ENCODE results near the gene EXOC6B. TPM values are rescaled to one million over a fixed set of nuclear protein-coding genes. Genes with fewer than 3 reads are reported as not detected.

Gene EXOC6B
- total RNA-seq, result 1 to 10 TPM; 6.8 to 7.6 TPM

- Mint-ChIP-seq H3K27me3 (peaks cover 6% of the 10 kb centered on the region), H3K27ac (peak within 1 kb of the TSS; percentile 56)
Measured at GRCh38 chr2:72825257-72826155, at the start of gene EXOC6B. TSS of gene EXOC6B (minus strand) at chr2:72826033.

GRCh38 chr2:72871880-72872279, 46.0 kb upstream of the EXOC6B start:
- DNase-seq, result no peak
- no peak overlapping the region for H3K27ac Mint-ChIP-seq
- no peaks in the 10 kb centered on the region for H3K4me1 Mint-ChIP-seq
- H3K9me3 Mint-ChIP-seq, result peaks cover 5% of the 10 kb centered on the region
- no peak overlapping the region for H3K4me3 Mint-ChIP-seq
- H3K36me3 Mint-ChIP-seq, result no peaks in the 10 kb centered on the region
- peaks cover 58% of the 10 kb centered on the region for H3K27me3 Mint-ChIP-seq

More at GRCh38 chr2:72825257-72826155, at the start of gene EXOC6B:
- peak within 1 kb of the TSS; percentile 89 for H3K4me3 Mint-ChIP-seq
- peaks cover 30% of the 10 kb centered on the region for H3K4me1 Mint-ChIP-seq
- peak; percentile 87 for DNase-seq
- H3K9me3 Mint-ChIP-seq, result no peaks in the 10 kb centered on the region
- peaks cover 12% of the 10 kb centered on the region for H3K36me3 Mint-ChIP-seq

GRCh38 chr2:72871060-72871459, 45.2 kb upstream of the EXOC6B start:
- Mint-ChIP-seq H3K9me3 (peaks cover 5% of the 10 kb centered on the region), H3K27me3 (peaks cover 61% of the 10 kb centered on the region), H3K4me3 (no peak overlapping the region), H3K36me3 (no peaks in the 10 kb centered on the region), H3K4me1 (no peaks in the 10 kb centered on the region), H3K27ac (no peak overlapping the region)
- no peak for DNase-seq

- peak; percentile 36 for DNase-seq
- H3K4me3 Mint-ChIP-seq, result no peak overlapping the region
Measured at GRCh38 chr2:72864500-72864899, 38.7 kb upstream of the EXOC6B start.

GRCh38 chr2:72863046-72863445, 37.2 kb upstream of the EXOC6B start:
- DNase-seq, result no peak
- Mint-ChIP-seq H3K4me1 (peaks cover 9% of the 10 kb centered on the region), H3K9me3 (no peaks in the 10 kb centered on the region), H3K27ac (no peak overlapping the region), H3K36me3 (no peaks in the 10 kb centered on the region), H3K27me3 (peaks cover 56% of the 10 kb centered on the region), H3K4me3 (no peak overlapping the region)

More at GRCh38 chr2:72864500-72864899, 38.7 kb upstream of the EXOC6B start:
- Mint-ChIP-seq H3K36me3 (no peaks in the 10 kb centered on the region), H3K27ac (no peak overlapping the region), H3K4me1 (peaks cover 9% of the 10 kb centered on the region), H3K27me3 (peaks cover 62% of the 10 kb centered on the region), H3K9me3 (no peaks in the 10 kb centered on the region)

- Mint-ChIP-seq H3K27me3 (peaks cover 57% of the 10 kb centered on the region), H3K27ac (no peak overlapping the region)
Measured at GRCh38 chr2:72862239-72862988, 36.6 kb upstream of the EXOC6B start.

GRCh38 chr2:72859831-72860262, 34.0 kb upstream of the EXOC6B start:
- DNase-seq, result peak; percentile 47
- Mint-ChIP-seq H3K27me3 (peaks cover 59% of the 10 kb centered on the region), H3K27ac (no peak overlapping the region), H3K4me1 (peaks cover 9% of the 10 kb centered on the region), H3K4me3 (no peak overlapping the region), H3K36me3 (no peaks in the 10 kb centered on the region), H3K9me3 (no peaks in the 10 kb centered on the region)

More at GRCh38 chr2:72862239-72862988, 36.6 kb upstream of the EXOC6B start:
- H3K4me1 Mint-ChIP-seq, result peaks cover 9% of the 10 kb centered on the region
- peak overlapping the region; percentile 71 for H3K4me3 Mint-ChIP-seq
- peak; percentile 89 for DNase-seq
- no peaks in the 10 kb centered on the region for H3K36me3 Mint-ChIP-seq
- no peaks in the 10 kb centered on the region for H3K9me3 Mint-ChIP-seq

- no peak overlapping the region for H3K27ac Mint-ChIP-seq
Measured at GRCh38 chr2:72851333-72851732, 25.5 kb upstream of the EXOC6B start.

GRCh38 chr2:72849138-72849462, 23.3 kb upstream of the EXOC6B start:
- H3K4me3 Mint-ChIP-seq, result no peak overlapping the region
- H3K27me3 Mint-ChIP-seq, result peaks cover 12% of the 10 kb centered on the region
- H3K4me1 Mint-ChIP-seq, result no peaks in the 10 kb centered on the region
- H3K9me3 Mint-ChIP-seq, result no peaks in the 10 kb centered on the region
- no peak for DNase-seq
- no peaks in the 10 kb centered on the region for H3K36me3 Mint-ChIP-seq
- no peak overlapping the region for H3K27ac Mint-ChIP-seq

More at GRCh38 chr2:72851333-72851732, 25.5 kb upstream of the EXOC6B start:
- DNase-seq, result no peak
- no peak overlapping the region for H3K4me3 Mint-ChIP-seq
- H3K4me1 Mint-ChIP-seq, result no peaks in the 10 kb centered on the region
- no peaks in the 10 kb centered on the region for H3K9me3 Mint-ChIP-seq
- H3K27me3 Mint-ChIP-seq, result peaks cover 26% of the 10 kb centered on the region
- H3K36me3 Mint-ChIP-seq, result no peaks in the 10 kb centered on the region

GRCh38 chr2:72848436-72849137, 22.8 kb upstream of the EXOC6B start:
- H3K27ac Mint-ChIP-seq, result no peak overlapping the region
- DNase-seq, result no peak
- no peak overlapping the region for H3K4me3 Mint-ChIP-seq
- no peaks in the 10 kb centered on the region for H3K36me3 Mint-ChIP-seq
- H3K27me3 Mint-ChIP-seq, result peaks cover 9% of the 10 kb centered on the region
- no peaks in the 10 kb centered on the region for H3K4me1 Mint-ChIP-seq
- H3K9me3 Mint-ChIP-seq, result no peaks in the 10 kb centered on the region

GRCh38 chr2:72847534-72848315, 21.9 kb upstream of the EXOC6B start:
- Mint-ChIP-seq H3K27me3 (peaks cover 6% of the 10 kb centered on the region), H3K27ac (no peak overlapping the region), H3K4me3 (no peak overlapping the region), H3K4me1 (no peaks in the 10 kb centered on the region), H3K36me3 (no peaks in the 10 kb centered on the region), H3K9me3 (no peaks in the 10 kb centered on the region)
- DNase-seq, result no peak

- Mint-ChIP-seq H3K36me3 (no peaks in the 10 kb centered on the region), H3K27me3 (peaks cover 1% of the 10 kb centered on the region), H3K9me3 (no peaks in the 10 kb centered on the region), H3K4me3 (no peak overlapping the region), H3K4me1 (no peaks in the 10 kb centered on the region), H3K27ac (no peak overlapping the region)
- DNase-seq, result no peak
Measured at GRCh38 chr2:72846171-72847095, 20.6 kb upstream of the EXOC6B start.

- DNase-seq, result no peak
- Mint-ChIP-seq H3K27me3 (peaks cover 5% of the 10 kb centered on the region), H3K9me3 (no peaks in the 10 kb centered on the region), H3K4me3 (no peak overlapping the region), H3K36me3 (no peaks in the 10 kb centered on the region), H3K27ac (no peak overlapping the region), H3K4me1 (no peaks in the 10 kb centered on the region)
Measured at GRCh38 chr2:72843301-72843700, 17.5 kb upstream of the EXOC6B start.

Data from activated naive CD8-positive, alpha-beta T cell treated with anti-CD3 and anti-CD28 coated beads for 36 hours (primary cell).